IgD-negative memory B cell (primary cell): Measurements from ENCODE around the gene CATSPERZ. TPM values are rescaled to one million over a fixed set of nuclear protein-coding genes. Genes with fewer than 3 reads are reported as not detected.
A peak's percentile ranks its signal among the peaks of the same experiment; 100 is the strongest.
"Not testable (repeated sequence)": the region's sequence is repeated elsewhere in the genome, so short reads cannot be mapped to it uniquely, and the experiment has no call there.

Experiments used
- H3K27ac Mint-ChIP-seq, 3 donors: one replicate each; pipeline ENCODE4 v1.8.0; 2020 to 2022; ENCODE audit warnings: mild to moderate bottlenecking in 3 of 3, mixed read lengths in 3 of 3, moderate library complexity in 1 of 3
- H3K27me3 Mint-ChIP-seq: one replicate; pipeline ENCODE4 v1.8.0; 2021; ENCODE audit warnings: mixed read lengths
- H3K36me3 Mint-ChIP-seq: one replicate; pipeline ENCODE4 v1.8.0; 2020; ENCODE audit warnings: mild to moderate bottlenecking, mixed read lengths
- H3K4me1 Mint-ChIP-seq, 3 donors: one replicate each; pipeline ENCODE4 v1.8.0; 2020 to 2022; ENCODE audit warnings: mixed read lengths in 3 of 3, mild to moderate bottlenecking in 1 of 3
- H3K4me3 Mint-ChIP-seq, 4 donors: one replicate each; pipeline ENCODE4 v1.8.0; 2020 to 2022; ENCODE audit warnings: mild to moderate bottlenecking in 4 of 4, mixed read lengths in 4 of 4, moderate library complexity in 3 of 4
- H3K9me3 Mint-ChIP-seq, 3 donors: one replicate each; pipeline ENCODE4 v1.8.0; 2020 to 2021; ENCODE audit warnings: mixed read lengths in 3 of 3, mild to moderate bottlenecking in 1 of 3
- polyA plus RNA-seq: library from polyadenylated mRNA; unstranded; fragments of 300-500 nt; fragmentation: Illumina TruSeq; gene quantifications from one replicate; pipeline ENCODE4 v1.2.3, GENCODE V29; 2021

Gene CATSPERZ
- polyA plus RNA-seq, 1 donor from 2014 or later: not detected

- Mint-ChIP-seq H3K9me3 (no peaks in the 10 kb centered on the region), H3K36me3 (no peaks in the 10 kb centered on the region), H3K4me3 (peak overlapping the region in 3 of 4 donors; percentile 68 to 82 (median 81)), H3K27me3 (peaks cover 48% of the 10 kb centered on the region), H3K27ac (peak overlapping the region in 2 of 3 donors; percentile 83 to 90), H3K4me1 (peaks cover 12 to 16% (median 14%) of the 10 kb centered on the region in 3 donors)
These were observed 952 bp upstream of the CATSPERZ start for GRCh38 chr11:64298966-64299846.

GRCh38 chr11:64303109-64304031 is 3.2 kb downstream of the CATSPERZ start:
- H3K9me3 Mint-ChIP-seq: no peaks in the 10 kb centered on the region
- no peaks in the 10 kb centered on the region for H3K36me3 Mint-ChIP-seq
- peaks cover 20% of the 10 kb centered on the region for H3K27me3 Mint-ChIP-seq
- peak overlapping the region in 3 of 4 donors; percentile 43 to 89 (median 87) for H3K4me3 Mint-ChIP-seq
- H3K27ac Mint-ChIP-seq: peak overlapping the region; percentile 90 to 99 (median 98)
- peaks cover 12 to 25% (median 19%) of the 10 kb centered on the region in 3 donors for H3K4me1 Mint-ChIP-seq

GRCh38 chr11:64304032-64304315 is 3.8 kb downstream of the CATSPERZ start:
- Mint-ChIP-seq H3K4me1 (peaks cover 12 to 24% (median 19%) of the 10 kb centered on the region in 3 donors), H3K9me3 (no peaks in the 10 kb centered on the region), H3K27ac (peak overlapping the region; percentile 90 to 99 (median 98)), H3K27me3 (peaks cover 15% of the 10 kb centered on the region), H3K36me3 (no peaks in the 10 kb centered on the region), H3K4me3 (peak overlapping the region; percentile 87 to 98 (median 92))

GRCh38 chr11:64304316-64305072 is 4.3 kb downstream of the CATSPERZ start:
- Mint-ChIP-seq H3K27me3 (peaks cover 14% of the 10 kb centered on the region), H3K4me3 (peak overlapping the region; percentile 87 to 98 (median 92)), H3K36me3 (no peaks in the 10 kb centered on the region), H3K27ac (peak overlapping the region; percentile 90 to 99 (median 98)), H3K4me1 (peaks cover 12 to 24% (median 19%) of the 10 kb centered on the region in 3 donors), H3K9me3 (no peaks in the 10 kb centered on the region)

GRCh38 chr11:64305075-64305690 is 5.0 kb downstream of the CATSPERZ start, which contains the start of gene ESRRA:
ESRRA (plus strand) TSS chr11:64305524; CDS start chr11:64307180, 1,656 bp downstream.
- Mint-ChIP-seq H3K27me3 (peaks cover 9% of the 10 kb centered on the region), H3K4me1 (peaks cover 9 to 22% (median 17%) of the 10 kb centered on the region in 3 donors), H3K36me3 (no peaks in the 10 kb centered on the region), H3K4me3 (peak within 1 kb of the TSS; percentile 87 to 99 (median 97)), H3K9me3 (no peaks in the 10 kb centered on the region), H3K27ac (peak within 1 kb of the TSS; percentile 90 to 99 (median 98))

- peak overlapping the region; percentile 75 to 93 (median 93) for H3K27ac Mint-ChIP-seq
- H3K9me3 Mint-ChIP-seq: no peaks in the 10 kb centered on the region
- peaks cover 3 to 15% (median 15%) of the 10 kb centered on the region in 3 donors for H3K4me1 Mint-ChIP-seq
- peak overlapping the region; percentile 87 to 99 (median 97) for H3K4me3 Mint-ChIP-seq
- H3K27me3 Mint-ChIP-seq: peaks cover 2% of the 10 kb centered on the region
- no peaks in the 10 kb centered on the region for H3K36me3 Mint-ChIP-seq
These were observed 5.8 kb downstream of the CATSPERZ start for GRCh38 chr11:64305691-64306562.

GRCh38 chr11:64306563-64306875 is 6.4 kb downstream of the CATSPERZ start:
- H3K36me3 Mint-ChIP-seq: no peaks in the 10 kb centered on the region
- no peaks in the 10 kb centered on the region for H3K27me3 Mint-ChIP-seq
- H3K4me3 Mint-ChIP-seq: peak overlapping the region; percentile 87 to 99 (median 97)
- peak overlapping the region; percentile 75 to 93 (median 93) for H3K27ac Mint-ChIP-seq
- H3K4me1 Mint-ChIP-seq: peaks cover 0 to 17% (median 13%) of the 10 kb centered on the region in 3 donors
- no peaks in the 10 kb centered on the region for H3K9me3 Mint-ChIP-seq

- peaks cover 0 to 17% (median 13%) of the 10 kb centered on the region in 3 donors for H3K4me1 Mint-ChIP-seq
- H3K27me3 Mint-ChIP-seq: no peaks in the 10 kb centered on the region
- no peaks in the 10 kb centered on the region for H3K36me3 Mint-ChIP-seq
- peak overlapping the region; percentile 87 to 99 (median 97) for H3K4me3 Mint-ChIP-seq
- peak overlapping the region in 1 of 3 donors; percentile 33 for H3K27ac Mint-ChIP-seq
- H3K9me3 Mint-ChIP-seq: no peaks in the 10 kb centered on the region
These were observed 6.9 kb downstream of the CATSPERZ start for GRCh38 chr11:64306876-64307622.

- not testable (repeated sequence) for H3K36me3 Mint-ChIP-seq, H3K27me3 Mint-ChIP-seq, H3K9me3 Mint-ChIP-seq
- H3K4me1 Mint-ChIP-seq: peaks cover 0 to 21% (median 13%) of the 10 kb centered on the region in 3 donors
- H3K27ac Mint-ChIP-seq: peak overlapping the region; percentile 28 to 51 (median 33)
- H3K4me3 Mint-ChIP-seq: peak overlapping the region in 2 of 4 donors; percentile 74 to 87
These were observed 7.6 kb downstream of the CATSPERZ start for GRCh38 chr11:64307795-64308194.

- H3K27me3 Mint-ChIP-seq: no peaks in the 10 kb centered on the region
- H3K4me3 Mint-ChIP-seq: peak overlapping the region in 1 of 4 donors; percentile 68
- peaks cover 5 to 16% (median 6%) of the 10 kb centered on the region in 3 donors for H3K4me1 Mint-ChIP-seq
- H3K36me3 Mint-ChIP-seq: peaks cover 1% of the 10 kb centered on the region
- H3K9me3 Mint-ChIP-seq: no peaks in the 10 kb centered on the region
- H3K27ac Mint-ChIP-seq: peak overlapping the region; percentile 37 to 84 (median 71)
These were observed 12.8 kb downstream of the CATSPERZ start for GRCh38 chr11:64312947-64313346.

GRCh38 chr11:64313491-64314145 is 13.5 kb downstream of the CATSPERZ start:
- H3K4me3 Mint-ChIP-seq: peak overlapping the region in 1 of 4 donors; percentile 68
- peaks cover 1% of the 10 kb centered on the region for H3K36me3 Mint-ChIP-seq
- no peaks in the 10 kb centered on the region for H3K9me3 Mint-ChIP-seq
- peak overlapping the region in 2 of 3 donors; percentile 37 to 84 for H3K27ac Mint-ChIP-seq
- no peaks in the 10 kb centered on the region for H3K27me3 Mint-ChIP-seq
- peaks cover 5 to 17% (median 8%) of the 10 kb centered on the region in 3 donors for H3K4me1 Mint-ChIP-seq

GRCh38 chr11:64314146-64314804 is 14.1 kb downstream of the CATSPERZ start:
- Mint-ChIP-seq H3K4me3 (peak overlapping the region in 1 of 4 donors; percentile 32), H3K27ac (peak overlapping the region in 2 of 3 donors; percentile 73 to 77), H3K9me3 (no peaks in the 10 kb centered on the region), H3K36me3 (peaks cover 1% of the 10 kb centered on the region), H3K27me3 (no peaks in the 10 kb centered on the region), H3K4me1 (peaks cover 5 to 21% (median 13%) of the 10 kb centered on the region in 3 donors)
